HepG2 (cell line): ENCODE measurements around the gene STOML2. TPM values are rescaled to one million over a fixed set of nuclear protein-coding genes. Genes with fewer than 3 reads are reported as not detected.
A peak's percentile ranks its signal among the peaks of the same experiment; 100 is the strongest.

Source experiments
- HHEX ChIP-seq: IDR thresholded peaks from 2 replicates; pipeline ENCODE4 v1.6.1; 2016; ENCODE audit warnings: control low read depth
- HIC2 ChIP-seq: sonication (generic); formaldehyde crosslinking; IDR thresholded peaks from 2 replicates; pipeline ENCODE4 v1.9.0; 2022; ENCODE audit warnings: low read depth, missing genetic modification reagents
- HOXA3 ChIP-seq: sonication (generic); formaldehyde crosslinking; IDR thresholded peaks from 2 replicates; pipeline ENCODE4 v1.5.0; 2020; ENCODE audit warnings: missing genetic modification reagents
- MXI1 ChIP-seq: IDR thresholded peaks from 3 replicates; pipeline ENCODE4 v1.6.1; 2012; ENCODE audit warnings: low read depth, low read length, inconsistent platforms, borderline replicate concordance
- NFRKB ChIP-seq: fragments of 450-650 bp; IDR thresholded peaks from 2 replicates; pipeline ENCODE4 v1.6.1; 2017
- PAF1 ChIP-seq: IDR thresholded peaks from 2 replicates; pipeline ENCODE4 v1.6.1; 2016; ENCODE audit warnings: missing genetic modification reagents, missing compliant biosample characterization
- PAXIP1 ChIP-seq: sonication (generic); formaldehyde crosslinking; conservative IDR thresholded peaks from 2 replicates; pipeline ENCODE4 v1.4.0; 2020; ENCODE audit warnings: mild to moderate bottlenecking, missing genetic modification reagents, moderate library complexity
- POLR2G ChIP-seq: fragments of 200-400 bp; formaldehyde crosslinking; IDR thresholded peaks from 2 replicates; pipeline ENCODE4 v1.6.1; 2018; ENCODE audit warnings: mild to moderate bottlenecking, low read depth, low read length, moderate library complexity
- RBM39 ChIP-seq: fragments of 200-400 bp; formaldehyde crosslinking; IDR thresholded peaks from one replicate; pipeline ENCODE4 v1.6.1; 2018; ENCODE audit warnings: antibody characterized with exemption, mild to moderate bottlenecking, low read depth, low read length; ENCODE audit not compliant: poor library complexity, severe bottlenecking
- RFX1 ChIP-seq: fragments of 450-650 bp; IDR thresholded peaks from 2 replicates; pipeline ENCODE4 v1.6.1; 2017
- SIN3A ChIP-seq: IDR thresholded peaks from 2 replicates; pipeline ENCODE4 v1.6.1; 2011; ENCODE audit warnings: low read depth, mild to moderate bottlenecking, control low read depth, low read length, borderline replicate concordance
- ZNF256 ChIP-seq: sonication (generic); formaldehyde crosslinking; conservative IDR thresholded peaks from 2 replicates; pipeline ENCODE4 v1.4.0; 2020; ENCODE audit warnings: missing genetic modification reagents
- polyA plus RNA-seq, 8 experiments: library from polyadenylated mRNA; depleted of rRNA in 3 of 8; stranded (reverse) in 7 of 8; unstranded in 1 of 8; fragments of >200 nt; fragmentation: Illumina TruSeq in 4 of 8; extraction: Trizol in 4 of 8; gene quantifications; 2 replicates each; pipeline versions ENCODE4 v1.2.1 to v1.2.3, GENCODE V29; 2011 to 2016; ENCODE audit warnings: low read depth in 4 of 8, missing spikeins in 1 of 8, mixed read lengths in 1 of 8; ENCODE audit not compliant: insufficient read depth in 1 of 8
- total RNA-seq, 5 experiments: library from RNA; depleted of rRNA; stranded (reverse); fragments of >200 nt; fragmentation: Illumina TruSeq; extraction: Trizol; gene quantifications; 2 replicates each; pipeline ENCODE4 v1.2.3, GENCODE V29; 2016; ENCODE audit warnings: low read depth in 1 of 5
- TF ChIP-seq, protein P1 (sequence below): IDR thresholded peaks from 2 replicates; pipeline ENCODE4 v1.6.1; 2016; ENCODE audit warnings: low read depth, missing genetic modification reagents, missing compliant biosample characterization
- TF ChIP-seq, protein P2 (sequence below): sonication (generic); formaldehyde crosslinking; IDR thresholded peaks from 2 replicates; pipeline ENCODE4 v1.5.0; 2020; ENCODE audit warnings: missing genetic modification reagents, mild to moderate bottlenecking, borderline replicate concordance

The STOML2 gene
- total and polyA plus RNA-seq, 2 of the 13 experiments (the other 11 are each of a cell fraction or from before 2014, with no cell fraction given), result 245 to 250 TPM

DNA sequence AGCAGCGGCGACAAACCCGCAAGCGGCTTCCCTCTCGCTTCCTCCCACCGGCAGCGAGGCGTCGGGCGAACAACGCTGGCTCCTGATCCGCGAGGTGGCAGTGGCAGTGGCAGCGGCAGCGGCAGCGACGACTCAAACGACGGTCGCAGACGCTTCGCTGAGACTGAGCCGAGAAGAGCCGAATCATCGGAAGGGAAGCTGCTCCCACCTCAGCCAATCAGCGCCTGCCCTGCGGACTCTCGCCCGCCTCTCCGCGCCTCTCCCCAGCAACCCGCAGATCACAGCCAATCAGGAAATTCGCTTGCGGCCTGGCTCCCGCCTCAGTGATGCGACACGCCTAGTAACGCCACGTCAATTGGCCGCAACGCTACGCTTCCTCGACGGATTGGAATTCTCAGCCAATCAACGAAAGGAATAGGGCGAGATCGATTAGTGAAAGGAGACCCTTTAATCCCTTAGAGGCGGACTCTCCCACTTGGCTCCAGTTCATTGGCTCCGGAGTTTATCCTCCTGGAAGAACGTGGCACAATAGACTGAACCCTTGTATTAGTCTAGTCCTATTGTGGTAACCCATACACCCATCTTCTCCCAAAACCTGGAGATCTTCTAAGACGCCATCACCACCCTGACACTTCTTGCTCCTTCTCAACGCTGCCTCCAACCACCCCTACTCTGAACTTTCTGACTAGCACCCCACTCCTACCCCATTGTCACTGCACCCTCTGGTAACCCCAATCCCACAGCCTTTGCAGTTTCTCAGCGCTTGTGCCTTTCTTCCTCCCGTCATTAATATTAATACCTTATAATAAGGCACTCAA, 30.3 kb downstream of the STOML2 start, which contains the start of gene VCP (continued):
- TF ChIP-seq, protein P1, sequence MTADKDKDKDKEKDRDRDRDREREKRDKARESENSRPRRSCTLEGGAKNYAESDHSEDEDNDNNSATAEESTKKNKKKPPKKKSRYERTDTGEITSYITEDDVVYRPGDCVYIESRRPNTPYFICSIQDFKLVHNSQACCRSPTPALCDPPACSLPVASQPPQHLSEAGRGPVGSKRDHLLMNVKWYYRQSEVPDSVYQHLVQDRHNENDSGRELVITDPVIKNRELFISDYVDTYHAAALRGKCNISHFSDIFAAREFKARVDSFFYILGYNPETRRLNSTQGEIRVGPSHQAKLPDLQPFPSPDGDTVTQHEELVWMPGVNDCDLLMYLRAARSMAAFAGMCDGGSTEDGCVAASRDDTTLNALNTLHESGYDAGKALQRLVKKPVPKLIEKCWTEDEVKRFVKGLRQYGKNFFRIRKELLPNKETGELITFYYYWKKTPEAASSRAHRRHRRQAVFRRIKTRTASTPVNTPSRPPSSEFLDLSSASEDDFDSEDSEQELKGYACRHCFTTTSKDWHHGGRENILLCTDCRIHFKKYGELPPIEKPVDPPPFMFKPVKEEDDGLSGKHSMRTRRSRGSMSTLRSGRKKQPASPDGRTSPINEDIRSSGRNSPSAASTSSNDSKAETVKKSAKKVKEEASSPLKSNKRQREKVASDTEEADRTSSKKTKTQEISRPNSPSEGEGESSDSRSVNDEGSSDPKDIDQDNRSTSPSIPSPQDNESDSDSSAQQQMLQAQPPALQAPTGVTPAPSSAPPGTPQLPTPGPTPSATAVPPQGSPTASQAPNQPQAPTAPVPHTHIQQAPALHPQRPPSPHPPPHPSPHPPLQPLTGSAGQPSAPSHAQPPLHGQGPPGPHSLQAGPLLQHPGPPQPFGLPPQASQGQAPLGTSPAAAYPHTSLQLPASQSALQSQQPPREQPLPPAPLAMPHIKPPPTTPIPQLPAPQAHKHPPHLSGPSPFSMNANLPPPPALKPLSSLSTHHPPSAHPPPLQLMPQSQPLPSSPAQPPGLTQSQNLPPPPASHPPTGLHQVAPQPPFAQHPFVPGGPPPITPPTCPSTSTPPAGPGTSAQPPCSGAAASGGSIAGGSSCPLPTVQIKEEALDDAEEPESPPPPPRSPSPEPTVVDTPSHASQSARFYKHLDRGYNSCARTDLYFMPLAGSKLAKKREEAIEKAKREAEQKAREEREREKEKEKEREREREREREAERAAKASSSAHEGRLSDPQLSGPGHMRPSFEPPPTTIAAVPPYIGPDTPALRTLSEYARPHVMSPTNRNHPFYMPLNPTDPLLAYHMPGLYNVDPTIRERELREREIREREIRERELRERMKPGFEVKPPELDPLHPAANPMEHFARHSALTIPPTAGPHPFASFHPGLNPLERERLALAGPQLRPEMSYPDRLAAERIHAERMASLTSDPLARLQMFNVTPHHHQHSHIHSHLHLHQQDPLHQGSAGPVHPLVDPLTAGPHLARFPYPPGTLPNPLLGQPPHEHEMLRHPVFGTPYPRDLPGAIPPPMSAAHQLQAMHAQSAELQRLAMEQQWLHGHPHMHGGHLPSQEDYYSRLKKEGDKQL (CRISPR knock-in tag), result no peak; the same call in 1 of the 2 replicates
- TF ChIP-seq PAF1, result no peak
- TF ChIP-seq HOXA3 (CRISPR knock-in tag), result no peak; the same call in 1 of the 2 replicates
- 0 out of 2 replicates have a peak, but pooled peaks have one; percentile 63 for TF ChIP-seq ZNF256
- TF ChIP-seq PAXIP1 (CRISPR knock-in tag), result no peak
- TF ChIP-seq, protein P2, sequence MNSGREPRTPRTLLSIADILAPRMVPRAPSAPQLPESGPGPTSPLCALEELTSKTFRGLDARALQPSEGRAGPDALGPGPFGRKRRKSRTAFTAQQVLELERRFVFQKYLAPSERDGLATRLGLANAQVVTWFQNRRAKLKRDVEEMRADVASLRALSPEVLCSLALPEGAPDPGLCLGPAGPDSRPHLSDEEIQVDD (CRISPR knock-in tag), result no peak
- no peak; the same call in 1 of the 2 replicates for TF ChIP-seq HIC2 (CRISPR knock-in tag)
- no peak for TF ChIP-seq HHEX (CRISPR knock-in tag)
- peak; percentile 93 for TF ChIP-seq POLR2G
- TF ChIP-seq RBM39, result peak; percentile 78
- TF ChIP-seq RFX1, result peak; percentile 59; the same call in 1 of the 2 replicates
- TF ChIP-seq NFRKB, result no peak
- no peak for TF ChIP-seq SIN3A
- TF ChIP-seq MXI1, result peak; percentile 37; the same call in 1 of the 3 replicates
